Left colon (tissue), 2 donors: ENCODE results near the gene GATD1. TPM values are rescaled to one million over a fixed set of nuclear protein-coding genes. Genes with fewer than 3 reads are reported as not detected.
"Not testable (repeated sequence)": the region's sequence is repeated elsewhere in the genome, so short reads cannot be mapped to it uniquely, and the experiment has no call there.

Experiments
- ATAC-seq: fragments of 200-7000 bp; cut with Tn5 transposase; one replicate; pipeline ENCODE4 v1.9.1; 2020; ENCODE audit warnings: mild to moderate bottlenecking, moderate library complexity
- DNase-seq, 2 donors: peaks; one replicate each; pipeline ENCODE4 v3.0.0-alpha.2; 2020
- intact Hi-C, 2 donors: fragments of 100-400 bp; cut with DNase I in 1 of 2; cut with micrococcal nuclease in 1 of 2; formaldehyde crosslinking; loops; one replicate each; pipeline versions ENCODE4 v1.11.2 to v1.14.0; 2022; cut with DNase I, micrococcal nuclease
- total RNA-seq, 2 donors: library from RNA; stranded (reverse); fragmentation: NEBNext Ultra II Directional; extraction: Animal tissue kit (Norgen Biotek cat#: 25700); gene quantifications; one replicate each; pipeline ENCODE4 v1.2.1, GENCODE V29; 2021
- donor health status: DM: no; HTN: no; CAD: no.
- donor health status: DM: yes; HTN: yes; CAD: no.

The GATD1 gene
- total RNA-seq, 2 donors from 2014 or later: 49.2 to 60.2 TPM

GRCh38 chr11:742571-743201 lies 34.6 kb downstream of the GATD1 start:
- intact Hi-C loops: no loop called here
- no peak for DNase-seq
- ATAC-seq: no peak

DNA sequence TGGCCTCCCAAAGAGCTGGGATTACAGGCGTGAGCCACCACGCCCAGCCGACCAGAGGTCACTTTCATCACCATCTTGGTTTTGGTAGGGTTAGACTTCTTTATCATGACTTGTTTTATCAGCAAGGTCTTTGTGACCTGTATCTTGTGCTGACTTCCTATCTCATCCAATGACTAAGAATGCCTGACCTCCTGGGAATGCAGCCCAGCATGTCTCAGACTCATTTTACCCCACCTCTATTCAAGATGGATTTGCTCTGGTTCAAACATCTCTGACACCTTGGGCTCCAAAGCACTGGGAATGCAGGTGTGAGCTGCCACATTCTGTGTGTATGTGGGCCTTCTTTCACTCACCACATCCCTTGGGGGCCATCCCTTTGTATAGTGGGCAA lies 35.1 kb downstream of the GATD1 start:
- ATAC-seq (no peak), DNase-seq (no peak)
- intact Hi-C loops: no loop called here

DNA sequence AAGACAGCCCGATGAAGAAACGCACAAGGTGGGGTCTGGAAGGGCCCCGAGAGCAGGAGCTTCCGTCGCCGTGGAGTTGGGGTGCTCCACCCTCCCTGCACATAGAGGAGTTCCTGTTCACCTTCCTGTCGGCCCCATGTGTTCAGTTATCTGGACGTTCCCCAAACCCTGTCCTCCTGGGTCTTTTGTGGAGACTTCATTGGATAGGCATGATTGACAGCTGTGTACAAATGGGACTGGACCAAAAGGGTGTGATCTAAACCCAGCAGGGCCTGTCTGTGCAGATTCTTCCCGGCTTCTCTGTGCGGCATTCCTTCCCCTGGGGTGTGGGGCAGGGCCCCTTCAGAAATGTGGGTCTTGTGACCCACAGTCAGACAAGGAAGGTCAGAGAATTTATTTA lies 39.4 kb downstream of the GATD1 start:
- ATAC-seq, DNase-seq, intact Hi-C loops: not testable (repeated sequence)

GRCh38 chr11:737366-737765 lies 39.9 kb downstream of the GATD1 start:
- DNase-seq (no peak), ATAC-seq (no peak)
- intact Hi-C loops: no loop called here

DNA sequence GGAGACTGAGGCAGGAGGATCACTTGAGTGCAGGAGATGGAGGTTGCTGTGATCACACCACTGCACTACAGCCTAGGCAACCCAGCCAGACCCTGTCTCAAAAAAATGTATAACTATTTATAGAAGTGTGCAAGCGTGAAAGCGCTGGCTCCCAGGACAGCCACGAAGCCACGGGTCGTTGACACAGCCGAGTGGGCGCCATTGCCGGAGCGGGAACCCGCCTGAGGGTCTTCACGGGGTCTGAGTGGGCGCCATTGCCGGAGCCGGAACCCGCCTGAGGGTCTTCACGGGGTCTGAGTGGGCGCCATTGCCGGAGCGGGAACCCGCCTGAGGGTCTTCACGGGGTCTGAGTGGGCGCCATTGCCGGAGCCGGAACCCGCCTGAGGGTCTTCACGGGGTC lies 42.7 kb downstream of the GATD1 start:
- ATAC-seq, intact Hi-C loops, DNase-seq: not testable (repeated sequence)

- ATAC-seq: no peak
- intact Hi-C loops: no loop called here
- no peak for DNase-seq
These were observed 44.2 kb downstream of the GATD1 start for GRCh38 chr11:733072-733471.

DNA sequence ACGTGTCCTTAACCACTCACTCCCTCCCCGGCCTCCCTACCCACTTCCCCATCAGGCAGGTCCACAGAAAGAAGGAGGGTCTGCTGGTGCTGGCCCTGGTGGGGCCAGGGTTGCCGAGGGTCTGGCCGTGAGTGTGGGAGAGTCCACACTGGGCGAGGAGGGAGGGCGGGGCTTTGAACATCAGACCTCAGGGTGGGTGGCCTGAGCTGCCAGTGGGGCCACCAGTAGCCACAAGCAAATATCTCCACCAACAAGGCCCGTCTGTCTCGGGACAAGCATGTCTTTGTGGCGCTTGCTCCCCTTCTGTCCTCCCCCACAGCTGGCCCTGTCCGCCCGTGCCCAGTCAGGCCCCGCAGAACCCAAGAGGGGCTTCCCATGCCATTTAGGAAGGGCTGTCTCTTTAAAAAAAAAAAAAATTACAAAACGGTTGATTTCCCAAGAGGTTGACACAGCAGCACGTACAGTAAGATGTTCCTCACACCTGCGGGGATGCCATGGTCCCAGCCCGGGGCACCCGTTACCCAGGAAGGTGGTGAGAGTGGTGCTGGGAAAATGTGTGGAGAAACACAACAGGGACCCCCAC lies 47.7 kb downstream of the GATD1 start:
- ATAC-seq: no peak
- DNase-seq: no peak
- intact Hi-C loops: loop anchor here (10.0 kb wide), 2 partner anchors 65 to 175 kb away; no protein-coding TSS in a partner anchor

DNA sequence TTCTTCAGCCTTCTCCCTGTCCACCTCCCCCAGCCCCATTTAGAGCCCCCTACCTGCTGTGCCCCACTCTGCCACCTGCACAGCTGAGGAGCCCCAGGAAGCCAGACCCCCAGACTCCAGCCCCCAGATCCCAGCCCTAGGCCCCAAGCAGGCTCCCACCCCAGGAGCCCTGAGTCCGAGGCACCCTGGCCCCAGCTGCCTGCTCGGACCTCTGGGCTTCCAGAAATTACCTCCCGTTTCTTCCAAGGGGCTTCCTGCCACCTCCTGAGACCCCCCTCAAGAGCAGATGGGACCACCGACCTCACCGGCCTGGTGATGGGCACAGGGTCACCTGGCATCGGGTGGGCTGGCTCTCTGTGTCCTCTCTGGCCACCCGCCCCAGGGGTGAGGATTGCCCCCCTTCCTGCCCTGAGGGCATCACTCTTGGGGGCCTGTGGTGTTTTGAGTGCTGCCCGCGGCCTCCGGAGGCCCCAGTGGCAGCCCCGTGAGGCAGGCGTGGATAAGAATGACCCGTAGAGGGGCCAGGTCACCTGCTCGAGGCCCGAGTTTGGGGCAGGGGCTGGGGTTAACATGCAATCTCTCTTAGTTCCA lies 48.3 kb downstream of the GATD1 start:
- ATAC-seq (no peak), DNase-seq (peak; percentile 9 to 24)
- intact Hi-C loops: loop anchor here (10.0 kb wide), 2 partner anchors 64 to 174 kb away; no protein-coding TSS in a partner anchor

GRCh38 chr11:727859-728748 lies 49.2 kb downstream of the GATD1 start:
- intact Hi-C loops: loop anchor here (10.0 kb wide), 2 partner anchors 63 to 173 kb away; no protein-coding TSS in a partner anchor
- ATAC-seq (peak; percentile 72), DNase-seq (peak; percentile 79 to 91)

GRCh38 chr11:727281-727701 lies 50.0 kb downstream of the GATD1 start:
- ATAC-seq (no peak), DNase-seq (peak in 1 of 2 donors; percentile 15)
- intact Hi-C loops: loop anchor here (10.0 kb wide), 2 partner anchors 62 to 172 kb away; no protein-coding TSS in a partner anchor

DNA sequence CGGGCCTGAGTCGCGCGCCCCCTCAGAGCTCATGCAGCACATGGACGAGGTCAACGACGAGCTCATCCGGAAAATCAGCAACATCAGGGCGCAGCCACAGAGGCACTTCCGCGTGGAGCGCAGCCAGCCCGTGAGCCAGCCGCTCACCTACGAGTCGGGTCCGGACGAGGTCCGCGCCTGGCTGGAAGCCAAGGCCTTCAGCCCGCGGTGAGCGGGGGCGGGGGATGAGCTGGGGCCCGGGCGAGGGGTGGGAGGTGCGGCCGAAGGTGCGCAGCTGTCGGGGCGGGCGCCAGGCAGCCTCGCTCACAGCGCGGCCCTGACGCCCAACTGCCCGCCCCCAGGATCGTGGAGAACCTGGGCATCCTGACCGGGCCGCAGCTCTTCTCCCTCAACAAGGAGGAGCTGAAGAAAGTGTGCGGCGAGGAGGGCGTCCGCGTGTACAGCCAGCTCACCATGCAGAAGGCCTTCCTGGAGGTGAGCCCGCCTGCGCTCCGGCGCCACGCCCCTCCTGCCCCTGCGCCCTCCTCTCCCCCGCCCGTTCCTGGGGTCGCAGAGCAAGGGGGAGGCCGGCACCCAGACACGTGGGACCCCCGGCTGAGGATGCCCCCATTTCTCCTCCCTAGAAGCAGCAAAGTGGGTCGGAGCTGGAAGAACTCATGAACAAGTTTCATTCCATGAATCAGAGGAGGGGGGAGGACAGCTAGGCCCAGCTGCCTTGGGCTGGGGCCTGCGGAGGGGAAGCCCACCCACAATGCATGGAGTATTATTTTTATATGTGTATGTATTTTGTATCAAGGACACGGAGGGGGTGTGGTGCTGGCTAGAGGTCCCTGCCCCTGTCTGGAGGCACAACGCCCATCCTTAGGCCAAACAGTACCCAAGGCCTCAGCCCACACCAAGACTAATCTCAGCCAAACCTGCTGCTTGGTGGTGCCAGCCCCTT lies 50.7 kb downstream of the GATD1 start:
- intact Hi-C loops: loop anchor here (10.0 kb wide), 2 partner anchors 62 to 172 kb away; no protein-coding TSS in a partner anchor
- ATAC-seq (peak; percentile 62), DNase-seq (peak; percentile 76 to 88)

DNA sequence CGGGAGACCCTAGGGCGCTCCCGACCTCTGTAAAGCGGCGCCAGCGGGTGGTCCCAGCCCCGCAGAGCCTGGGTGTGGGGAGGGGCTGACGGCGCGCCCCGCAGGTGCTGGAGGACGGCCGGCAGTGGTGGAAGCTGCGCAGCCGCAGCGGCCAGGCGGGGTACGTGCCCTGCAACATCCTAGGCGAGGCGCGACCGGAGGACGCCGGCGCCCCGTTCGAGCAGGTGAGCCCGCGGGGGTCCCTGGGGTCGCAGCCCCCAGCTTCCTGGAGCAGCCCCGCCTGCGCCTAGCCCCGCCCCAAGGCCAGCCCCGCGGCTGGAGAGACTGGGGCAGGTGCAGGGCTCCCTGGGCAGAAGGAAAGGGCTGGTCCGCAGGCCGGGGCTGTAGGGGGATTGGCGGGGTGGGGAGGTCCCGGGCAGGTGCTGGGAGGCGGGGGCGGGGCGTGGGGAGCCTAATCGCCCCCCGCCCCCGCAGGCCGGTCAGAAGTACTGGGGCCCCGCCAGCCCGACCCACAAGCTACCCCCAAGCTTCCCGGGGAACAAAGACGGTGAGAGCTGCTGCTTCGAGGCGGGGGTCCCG lies 51.6 kb downstream of the GATD1 start:
- ATAC-seq (peak; percentile 22), DNase-seq (peak in 1 of 2 donors; percentile 46)
- intact Hi-C loops: loop anchor here (10.0 kb wide), 2 partner anchors 61 to 171 kb away; no protein-coding TSS in a partner anchor

- no peak for DNase-seq
- ATAC-seq: no peak
- intact Hi-C loops: loop anchor here (10.0 kb wide), 2 partner anchors 60 to 170 kb away; no protein-coding TSS in a partner anchor
These were observed 52.4 kb downstream of the GATD1 start for GRCh38 chr11:724778-725386.

- ATAC-seq (no peak), DNase-seq (no peak)
- intact Hi-C loops: loop anchor here (10.0 kb wide), 2 partner anchors 59 to 169 kb away; no protein-coding TSS in a partner anchor
These were observed 53.1 kb downstream of the GATD1 start for GRCh38 chr11:724049-724777.

- DNase-seq: peak in 1 of 2 donors; percentile 67
- intact Hi-C loops: loop anchor here (10.0 kb wide), 2 partner anchors 59 to 169 kb away; no protein-coding TSS in a partner anchor
- ATAC-seq: no peak
These were observed 54.0 kb downstream of the GATD1 start for GRCh38 chr11:723120-723883.
